ENCODE measurements around the gene MAPKAPK3.

Gene MAPKAPK3

DNA sequence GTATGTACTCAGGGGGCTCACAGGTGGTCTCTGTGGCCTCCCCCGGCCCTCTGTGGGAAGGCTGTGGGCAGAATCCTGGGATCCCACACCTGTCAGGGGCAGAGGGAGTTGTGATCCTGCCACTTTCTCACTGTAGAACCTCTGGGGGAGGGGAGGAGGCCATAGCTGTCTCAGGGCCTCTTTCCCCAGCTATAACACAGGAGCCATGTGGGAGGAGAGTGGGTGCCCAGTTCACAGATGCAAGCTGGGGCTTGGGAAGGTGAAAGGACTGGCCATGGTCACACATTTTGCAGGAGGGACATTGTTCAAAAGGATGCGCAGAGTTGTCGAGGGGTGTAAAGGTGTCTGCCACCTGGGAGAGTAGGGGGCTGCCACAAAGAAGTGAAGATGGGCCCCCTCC, 11.7 kb downstream of the MAPKAPK3 start:
- Histone ChIP-seq H3K9me2 (replicated peaks; ENCODE audit: low read depth, low read length) (no peaks in the 10 kb centered on the region), H2AFZ (ENCODE audit: low read length) (no peak overlapping the region), H3K4me1 (ENCODE audit: insufficient read depth, low read length, poor library complexity, severe bottlenecking) (peaks cover 97% of the 10 kb centered on the region), H3K79me2 (ENCODE audit: insufficient read depth, low read length) (peaks cover 99% of the 10 kb centered on the region), H4K20me1 (ENCODE audit: insufficient read depth, low read length, poor library complexity, severe bottlenecking) (peaks cover 62% of the 10 kb centered on the region), H3K36me3 (ENCODE audit: insufficient read depth, low read length) (peaks cover 8% of the 10 kb centered on the region; the same call in 1 of the 2 replicates), H3K4me3 (ENCODE audit: low read length, poor library complexity, severe bottlenecking) (no peak overlapping the region), H3K9me3 (ENCODE audit: insufficient read depth, low read depth, low read length) (no peaks in the 10 kb centered on the region), H3F3A (ENCODE audit: low read depth) (peaks cover 18% of the 10 kb centered on the region; the same call in 1 of the 2 replicates), H3K27me3 (ENCODE audit: insufficient read depth, low read length, poor library complexity, severe bottlenecking) (no peaks in the 10 kb centered on the region), H3K4me2 (ENCODE audit: low read depth, low read length, poor library complexity, severe bottlenecking) (peak overlapping the region; percentile 95), H3K9ac (ENCODE audit: low read depth, low read length, poor library complexity, severe bottlenecking) (peak overlapping the region; percentile 98)
- no peak for TF ChIP-seq CTCF (conservative IDR thresholded peaks at IDR 0.05; ENCODE audit: low read length)
- TF ChIP-seq EZH2phosphoT487 (IDR thresholded peaks at IDR 0.05; ENCODE audit: borderline replicate concordance), result no peak

- Histone ChIP-seq H3F3A (ENCODE audit: low read depth) (peaks cover 16% of the 10 kb centered on the region; the same call in 1 of the 2 replicates), H3K9me2 (replicated peaks; ENCODE audit: low read depth, low read length) (no peaks in the 10 kb centered on the region), H3K9ac (ENCODE audit: low read depth, low read length, poor library complexity, severe bottlenecking) (peak overlapping the region; percentile 98), H2AFZ (ENCODE audit: low read length) (no peak overlapping the region), H3K36me3 (ENCODE audit: insufficient read depth, low read length) (peaks cover 14% of the 10 kb centered on the region; the same call in 1 of the 2 replicates), H3K79me2 (ENCODE audit: insufficient read depth, low read length) (peaks cover 99% of the 10 kb centered on the region), H4K20me1 (ENCODE audit: insufficient read depth, low read length, poor library complexity, severe bottlenecking) (peaks cover 64% of the 10 kb centered on the region), H3K4me3 (ENCODE audit: low read length, poor library complexity, severe bottlenecking) (peak overlapping the region; percentile 31), H3K4me1 (ENCODE audit: insufficient read depth, low read length, poor library complexity, severe bottlenecking) (peaks cover 87% of the 10 kb centered on the region), H3K4me2 (ENCODE audit: low read depth, low read length, poor library complexity, severe bottlenecking) (peak overlapping the region; percentile 95), H3K9me3 (ENCODE audit: insufficient read depth, low read depth, low read length) (no peaks in the 10 kb centered on the region), H3K27me3 (ENCODE audit: insufficient read depth, low read length, poor library complexity, severe bottlenecking) (no peaks in the 10 kb centered on the region)
- no peak for TF ChIP-seq EZH2phosphoT487 (IDR thresholded peaks at IDR 0.05; ENCODE audit: borderline replicate concordance)
- no peak for TF ChIP-seq CTCF (conservative IDR thresholded peaks at IDR 0.05; ENCODE audit: low read length)
These were observed 13.4 kb downstream of the MAPKAPK3 start for GRCh38 chr3:50630394-50630793.

DNA sequence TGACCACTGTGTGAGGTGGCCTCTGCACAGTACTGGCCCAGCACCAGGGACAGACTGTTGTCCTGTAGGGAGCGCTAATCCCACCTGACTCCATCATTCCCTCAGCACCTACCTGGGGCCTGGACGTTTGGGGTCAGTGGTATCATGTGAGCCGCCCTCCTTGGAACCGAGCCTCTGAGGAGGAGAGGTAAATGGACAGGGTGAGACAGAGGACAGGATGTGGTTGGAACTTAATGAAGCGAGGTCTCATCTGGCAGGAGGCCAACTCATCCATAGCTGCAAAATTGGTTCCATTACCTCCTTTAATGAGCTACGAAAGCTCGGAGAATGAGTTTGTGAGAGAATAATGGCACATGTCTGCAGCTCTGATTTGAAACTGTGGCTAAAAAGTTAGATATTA, 13.9 kb downstream of the MAPKAPK3 start:
- Histone ChIP-seq H3K36me3 (ENCODE audit: insufficient read depth, low read length) (peaks cover 14% of the 10 kb centered on the region; the same call in 1 of the 2 replicates), H3K4me2 (ENCODE audit: low read depth, low read length, poor library complexity, severe bottlenecking) (peak overlapping the region; percentile 95), H4K20me1 (ENCODE audit: insufficient read depth, low read length, poor library complexity, severe bottlenecking) (peaks cover 67% of the 10 kb centered on the region), H3F3A (ENCODE audit: low read depth) (peaks cover 16% of the 10 kb centered on the region; the same call in 1 of the 2 replicates), H3K4me1 (ENCODE audit: insufficient read depth, low read length, poor library complexity, severe bottlenecking) (peaks cover 82% of the 10 kb centered on the region), H3K9me3 (ENCODE audit: insufficient read depth, low read depth, low read length) (no peaks in the 10 kb centered on the region), H3K4me3 (ENCODE audit: low read length, poor library complexity, severe bottlenecking) (peak overlapping the region; percentile 31), H3K9ac (ENCODE audit: low read depth, low read length, poor library complexity, severe bottlenecking) (no peak overlapping the region), H2AFZ (ENCODE audit: low read length) (no peak overlapping the region), H3K27me3 (ENCODE audit: insufficient read depth, low read length, poor library complexity, severe bottlenecking) (no peaks in the 10 kb centered on the region), H3K79me2 (ENCODE audit: insufficient read depth, low read length) (peaks cover 99% of the 10 kb centered on the region), H3K9me2 (replicated peaks; ENCODE audit: low read depth, low read length) (no peaks in the 10 kb centered on the region)
- TF ChIP-seq CTCF (conservative IDR thresholded peaks at IDR 0.05; ENCODE audit: low read length) (no peak; the same call in 1 of the 2 replicates), EZH2phosphoT487 (IDR thresholded peaks at IDR 0.05; ENCODE audit: borderline replicate concordance) (no peak)
